ENCODE measurements around the gene MX1. TPM values are rescaled to one million over a fixed set of nuclear protein-coding genes. Genes with fewer than 3 reads are reported as not detected.

The MX1 gene
- total RNA-seq, 1 experiment from 2014 or later: 12.3 TPM

DNA sequence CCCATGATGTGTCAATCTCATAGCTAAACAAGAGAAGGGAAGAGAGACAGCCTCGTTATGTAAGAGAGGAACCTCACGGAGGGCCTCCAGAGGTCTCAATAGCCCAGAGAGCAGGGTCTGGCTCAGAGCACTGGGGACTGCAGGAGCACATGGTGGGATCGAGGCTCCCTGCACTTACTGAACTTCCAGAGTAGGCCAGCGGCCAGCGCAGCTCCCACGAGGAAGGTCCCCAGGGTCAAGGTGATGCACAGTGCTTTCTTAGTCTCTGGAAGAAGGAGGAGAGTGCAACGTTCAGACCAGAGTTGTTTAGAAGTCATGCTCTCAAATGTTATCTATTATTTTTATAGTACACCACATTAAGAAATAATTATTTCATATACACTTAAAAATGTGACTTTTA, 63.3 kb downstream of the MX1 start:
- DNase-seq (ENCODE audit: low read depth): no peak

DNA sequence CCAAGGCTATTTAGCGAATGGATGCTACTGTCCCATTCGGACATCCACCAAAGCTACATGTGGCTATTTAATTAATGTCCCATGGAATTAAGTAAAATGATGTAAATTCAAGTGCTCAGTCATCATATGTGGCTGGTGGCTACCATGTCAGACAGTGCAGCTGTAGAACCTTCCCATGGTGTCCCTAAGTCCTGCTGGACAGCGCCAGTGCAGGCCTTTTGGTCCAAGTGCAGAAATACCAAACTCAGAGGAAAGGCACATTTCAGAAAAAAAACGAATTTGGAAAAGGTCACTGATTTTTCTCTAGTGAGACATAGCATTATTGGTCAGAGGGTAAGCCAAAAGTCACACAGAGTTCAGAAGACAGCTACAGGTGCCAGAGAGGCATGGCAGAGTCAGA, 64.3 kb downstream of the MX1 start:
- DNase-seq (ENCODE audit: low read depth): no peak

DNA sequence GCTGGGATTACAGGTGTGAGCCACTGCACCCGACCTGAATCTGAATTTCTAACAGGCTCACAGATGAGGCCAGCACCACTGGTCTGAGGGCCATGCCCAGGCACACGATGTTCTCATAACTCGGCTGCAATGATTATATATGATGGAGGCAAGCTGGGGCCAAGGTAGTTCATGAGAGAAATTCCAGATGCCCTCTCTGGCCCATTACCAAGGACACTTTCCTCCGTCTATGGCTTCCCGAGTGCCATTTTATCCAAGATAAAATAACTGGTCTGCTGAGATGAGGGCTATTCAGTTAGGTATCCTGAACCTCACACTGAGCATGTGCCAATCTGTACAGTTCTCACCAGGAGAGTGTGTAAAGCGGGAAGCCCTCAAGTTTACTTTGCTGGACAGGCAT, 65.4 kb downstream of the MX1 start:
- DNase-seq (ENCODE audit: low read depth): no peak

DNA sequence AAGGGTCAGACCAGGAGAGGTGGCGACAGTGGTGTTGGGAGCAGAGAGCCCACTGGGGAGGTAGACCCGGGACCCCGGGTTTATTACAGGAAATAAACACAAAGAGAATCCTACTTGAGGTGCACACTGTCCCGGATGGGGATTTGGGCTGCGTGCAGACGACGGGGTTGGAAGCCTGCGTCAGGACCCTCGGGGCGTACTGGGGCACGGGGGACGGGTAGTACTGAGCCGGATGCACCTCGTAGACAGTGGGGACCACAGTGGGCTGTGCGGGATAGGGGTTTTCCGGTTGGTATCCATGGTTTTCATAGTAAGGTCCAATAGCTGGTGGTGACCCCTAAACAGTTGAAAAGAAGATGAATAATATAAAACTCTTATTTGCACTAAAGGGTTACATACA, 68.2 kb downstream of the MX1 start:
- DNase-seq (ENCODE audit: low read depth): no peak

DNA sequence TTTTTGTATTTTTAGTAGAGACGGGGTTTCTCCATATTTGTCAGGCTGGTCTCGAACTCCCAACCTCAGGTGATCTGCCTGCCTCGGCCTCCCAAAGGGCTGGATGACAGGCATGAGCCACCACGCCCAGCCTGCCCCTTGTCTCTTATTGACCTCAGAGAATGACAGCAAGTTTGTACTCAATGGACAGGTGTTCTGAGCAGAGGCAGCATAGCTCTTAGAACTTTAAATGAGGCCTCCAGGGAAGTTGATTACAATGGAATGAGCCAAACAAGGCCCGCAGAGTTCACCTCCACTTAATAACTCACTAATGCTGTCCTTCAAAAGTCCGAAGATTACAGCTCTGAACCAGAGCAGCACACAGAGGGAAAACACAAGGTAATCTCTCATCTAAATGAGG, 71.0 kb downstream of the MX1 start:
- DNase-seq (ENCODE audit: low read depth): no peak

DNA sequence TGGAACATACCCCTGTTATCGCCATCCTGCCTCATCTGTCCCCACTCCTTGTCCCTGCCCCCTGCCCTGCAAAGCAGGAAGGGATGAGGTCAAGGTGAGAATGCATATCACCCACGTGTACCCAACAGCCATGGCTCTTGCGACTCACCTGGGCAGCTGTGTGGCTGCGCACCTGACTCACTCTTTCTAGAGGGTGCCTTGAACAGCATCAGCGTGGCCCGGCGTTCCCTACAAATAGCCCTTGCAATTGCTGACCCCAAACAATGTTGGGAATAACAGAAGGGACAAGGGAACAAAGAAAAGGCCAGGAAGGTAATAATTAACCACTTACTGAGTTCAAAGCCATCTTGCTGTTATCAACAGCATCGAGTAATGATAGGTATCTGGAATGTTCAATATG, 71.7 kb downstream of the MX1 start:
- DNase-seq (ENCODE audit: low read depth): no peak

DNA sequence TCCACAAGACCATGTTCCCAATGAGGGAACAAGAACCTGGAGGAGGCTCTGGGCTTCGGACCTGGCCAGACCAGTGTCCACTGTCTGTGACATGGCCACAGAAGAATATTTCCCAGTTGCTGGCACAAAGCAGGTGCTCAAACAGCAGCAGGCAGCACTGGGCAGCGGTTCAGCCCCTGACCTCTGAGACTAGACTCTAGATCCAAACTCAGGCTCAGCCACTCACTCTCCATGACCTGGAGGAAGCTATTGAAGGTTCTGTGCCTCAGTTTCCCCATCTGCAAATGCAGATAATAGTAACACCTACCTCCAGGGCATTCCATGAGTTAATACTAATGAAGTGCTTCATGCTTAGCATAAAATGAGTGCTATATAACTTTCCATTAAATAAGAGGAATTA, 73.9 kb downstream of the MX1 start:
- DNase-seq (ENCODE audit: low read depth): no peak

DNA sequence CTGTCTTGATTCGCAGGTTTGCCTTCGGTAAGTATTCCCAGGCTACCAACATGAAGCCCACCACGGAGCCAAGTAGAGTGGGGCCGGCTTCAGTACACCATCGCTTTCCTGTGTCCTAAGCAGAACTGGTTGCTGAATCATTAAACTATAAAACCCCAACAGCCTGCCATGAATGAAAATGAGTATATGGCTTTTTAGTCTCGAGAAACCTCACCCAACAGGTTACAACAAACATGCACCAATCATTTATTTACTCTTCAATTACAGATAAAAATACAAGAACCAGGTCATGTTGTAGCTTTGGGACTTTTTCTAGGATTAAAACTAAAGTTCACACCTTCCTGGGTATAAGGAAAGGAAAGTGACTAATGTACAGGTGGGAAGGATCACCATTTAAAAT, 74.3 kb downstream of the MX1 start:
- no peak for DNase-seq (ENCODE audit: low read depth)

DNA sequence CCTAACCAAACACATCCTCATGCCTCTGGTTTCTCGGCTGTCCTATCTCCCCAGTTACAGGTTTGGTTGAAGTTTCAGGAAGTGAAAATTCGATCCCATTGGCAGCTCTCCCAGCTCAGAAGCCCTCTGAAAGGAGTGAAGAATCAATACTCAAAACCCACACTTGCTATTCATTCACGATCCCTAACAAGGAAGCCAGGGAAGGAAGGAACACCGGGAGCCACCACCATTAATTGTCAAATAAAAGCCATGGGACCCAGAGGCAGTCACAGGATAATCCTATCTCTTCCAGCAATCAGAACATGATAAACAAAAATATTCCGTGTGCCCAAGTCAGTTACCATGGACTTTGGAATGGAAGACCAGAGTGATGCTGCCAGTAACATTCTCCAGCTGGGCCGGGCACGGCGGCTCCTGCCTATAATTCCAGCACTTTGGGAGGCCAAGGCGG, 74.9 kb downstream of the MX1 start:
- no peak for DNase-seq (ENCODE audit: low read depth)

DNA sequence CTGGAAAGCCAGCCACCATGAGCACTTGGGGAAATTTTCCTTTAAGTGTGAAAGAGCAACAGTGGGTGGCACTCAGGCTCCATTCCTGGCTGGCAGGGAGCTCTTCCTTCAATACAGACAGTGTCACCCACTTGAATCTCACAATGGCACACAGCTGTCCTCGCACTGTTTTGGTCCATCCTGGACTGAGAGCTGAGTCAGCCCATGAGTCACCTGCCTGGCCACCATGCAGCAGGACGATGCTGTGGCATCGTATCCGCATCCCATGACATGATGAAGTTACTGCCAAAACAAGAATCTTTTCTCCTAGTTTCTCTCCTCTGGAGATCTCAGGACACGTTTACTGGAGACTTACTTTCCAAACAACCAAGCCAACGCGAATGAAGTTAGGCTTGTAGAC, 75.9 kb downstream of the MX1 start:
- peak; percentile 85 for DNase-seq (ENCODE audit: low read depth)

DNA sequence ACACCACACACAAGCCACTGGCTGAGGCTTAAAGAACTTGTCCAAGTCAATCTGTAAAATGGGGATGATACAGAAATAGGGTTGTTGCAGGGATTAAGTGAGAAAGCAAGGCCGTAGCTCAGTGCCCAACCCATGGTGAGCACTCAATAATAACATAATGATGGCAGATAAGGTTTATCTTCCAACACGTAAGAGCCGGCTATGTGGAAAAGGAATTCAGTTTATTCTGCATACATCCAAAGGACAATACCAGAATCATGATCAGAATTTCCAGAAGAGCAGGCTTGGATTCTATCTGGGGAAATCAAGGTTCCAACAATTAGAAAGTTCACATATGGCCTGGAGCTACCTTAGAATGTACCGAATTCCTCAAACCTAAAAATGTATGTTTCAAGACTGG, 77.3 kb downstream of the MX1 start:
- no peak for DNase-seq (ENCODE audit: low read depth)

DNA sequence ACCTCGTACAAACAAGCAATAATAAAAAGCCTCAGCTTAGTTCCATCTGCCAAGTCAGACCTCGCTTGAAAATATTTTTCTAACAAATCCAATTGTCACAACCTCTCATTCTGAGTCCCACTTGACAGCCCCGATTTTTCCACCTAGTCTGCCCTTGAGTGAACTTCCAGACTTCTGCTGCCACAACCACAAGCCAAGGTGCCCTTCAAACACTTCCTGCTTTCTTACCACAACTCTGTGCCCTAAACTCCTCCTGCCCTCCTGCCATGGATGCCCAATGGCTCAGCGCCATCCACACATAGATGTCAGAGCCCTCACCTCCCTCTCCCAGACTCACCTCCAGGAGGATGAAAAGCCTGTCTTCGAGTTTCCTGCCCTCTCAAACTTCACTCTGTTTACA, 78.0 kb downstream of the MX1 start:
- no peak for DNase-seq (ENCODE audit: low read depth)

DNA sequence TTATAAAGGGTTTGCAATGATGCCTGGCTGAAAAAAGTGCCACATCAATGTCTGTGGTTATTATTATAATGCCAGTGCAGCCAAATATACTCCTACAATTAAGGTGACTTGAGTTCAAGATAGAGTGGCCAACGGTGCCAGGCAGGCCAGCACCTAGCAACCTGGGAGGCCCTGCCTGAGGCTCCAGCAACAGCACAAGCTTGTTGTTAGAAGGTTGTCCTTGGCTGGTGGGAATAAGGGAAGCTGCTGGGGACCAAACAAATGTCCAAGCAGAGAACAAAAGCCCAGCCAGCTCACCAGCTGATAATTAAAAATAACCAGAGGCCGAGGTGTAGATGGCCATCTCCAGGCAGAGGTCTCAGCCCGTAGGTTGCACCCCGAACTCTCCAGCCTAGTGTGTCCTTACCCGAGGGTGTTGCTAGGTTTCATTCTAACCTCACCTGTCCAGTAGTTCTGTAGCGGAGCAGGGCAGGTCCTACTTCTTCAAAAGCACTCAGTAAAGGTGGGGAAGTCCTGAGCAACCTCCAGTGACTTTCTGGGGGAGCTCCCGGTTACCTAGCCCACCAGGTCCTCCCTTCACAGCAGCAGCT, 80.1 kb downstream of the MX1 start:
- DNase-seq (ENCODE audit: low read depth): no peak

DNA sequence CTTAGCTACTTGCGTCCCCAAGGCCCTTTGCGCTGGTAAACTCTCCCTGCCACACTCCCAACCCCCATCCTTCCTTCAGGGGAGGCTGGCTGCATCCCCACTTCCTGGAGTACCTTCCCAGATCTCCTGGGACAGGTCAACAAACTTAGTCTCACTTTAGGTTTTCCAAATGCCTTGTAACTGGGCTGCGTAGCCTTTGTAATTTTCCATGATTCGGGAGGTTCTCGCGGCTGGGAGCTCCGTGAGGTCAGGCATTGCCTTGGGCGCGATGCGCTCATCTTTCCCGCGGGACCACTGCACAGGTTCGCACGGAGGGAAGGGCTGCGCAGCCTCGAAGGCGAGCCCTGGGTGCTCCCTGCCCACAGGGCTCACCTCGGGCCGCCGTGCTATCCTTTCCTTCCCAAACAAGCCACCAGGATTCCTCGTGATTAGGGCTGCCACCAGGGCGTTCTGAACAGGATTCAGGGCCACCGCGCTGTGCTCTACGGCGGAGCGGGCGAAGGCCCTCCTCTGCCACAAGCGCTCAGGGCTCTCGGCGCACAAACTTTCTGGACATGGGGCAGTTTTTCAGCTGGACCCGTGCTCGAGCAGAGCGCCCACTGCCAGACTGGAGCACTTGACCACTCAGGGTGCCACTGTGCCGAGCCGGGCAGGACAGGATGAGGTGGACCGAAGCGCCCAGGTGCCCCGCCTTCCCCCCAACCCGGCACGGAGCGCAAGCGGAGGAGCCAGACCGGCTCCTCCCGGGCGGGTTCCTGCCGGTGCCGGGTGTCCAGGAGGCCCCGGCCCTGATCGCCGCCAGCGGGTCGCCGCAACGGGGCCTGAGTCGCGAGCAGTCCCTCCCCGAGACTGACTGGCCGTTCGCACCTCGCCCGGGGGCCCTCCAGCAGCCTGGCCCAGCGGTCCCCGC, 80.8 kb downstream of the MX1 start:
- no peak for DNase-seq (ENCODE audit: low read depth)

DNA sequence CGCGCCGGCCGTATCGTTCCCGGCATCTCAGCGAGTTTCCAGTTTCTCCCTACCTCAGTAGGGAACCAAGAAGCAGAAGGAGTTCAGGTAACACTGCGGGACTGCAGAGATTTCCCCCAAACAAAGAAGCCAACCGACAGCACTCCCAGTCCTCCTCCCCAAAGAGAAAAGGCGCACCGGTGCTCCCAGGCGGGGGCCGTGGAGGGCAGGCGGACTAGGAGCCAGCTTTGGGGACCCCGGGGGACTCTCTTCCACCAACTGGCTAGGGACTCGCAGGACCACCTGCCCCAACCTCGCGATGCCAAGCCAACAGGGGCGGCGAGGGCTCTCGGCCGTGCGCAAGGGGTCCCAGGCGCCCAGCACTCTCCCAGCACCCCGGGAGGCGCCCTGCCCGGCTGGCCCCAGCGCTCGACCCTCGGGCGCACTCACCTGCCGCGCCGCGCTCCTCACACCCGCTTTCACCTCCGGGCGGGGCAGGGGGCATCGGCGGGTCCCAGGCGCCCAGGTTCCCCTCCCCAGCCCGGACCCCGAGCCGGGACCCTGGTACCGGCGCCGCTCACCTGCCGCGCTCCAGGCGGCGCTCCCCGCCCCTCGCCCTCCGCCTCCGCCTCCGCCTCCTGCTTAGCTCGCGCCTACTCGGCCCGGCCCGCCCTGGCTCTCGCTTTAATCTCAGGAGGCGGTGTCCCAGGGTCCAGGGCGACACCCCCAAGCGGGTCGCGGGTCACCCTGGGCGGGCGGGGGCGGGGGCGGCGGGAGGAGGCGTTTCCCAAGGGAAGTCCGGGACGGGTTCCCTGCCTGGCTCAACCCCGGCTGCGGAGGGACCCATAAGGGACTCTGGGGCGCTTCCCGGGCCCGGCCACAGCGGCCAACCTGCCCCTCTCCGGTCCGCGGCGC, 81.7 kb downstream of the MX1 start, which contains the start of gene TMPRSS2:
TSS of gene TMPRSS2 (minus strand) at position 638 of the 894 bp plus-strand sequence. CDS start 10,025 bp downstream, outside the sequence.
- DNase-seq (ENCODE audit: low read depth): no peak

DNA sequence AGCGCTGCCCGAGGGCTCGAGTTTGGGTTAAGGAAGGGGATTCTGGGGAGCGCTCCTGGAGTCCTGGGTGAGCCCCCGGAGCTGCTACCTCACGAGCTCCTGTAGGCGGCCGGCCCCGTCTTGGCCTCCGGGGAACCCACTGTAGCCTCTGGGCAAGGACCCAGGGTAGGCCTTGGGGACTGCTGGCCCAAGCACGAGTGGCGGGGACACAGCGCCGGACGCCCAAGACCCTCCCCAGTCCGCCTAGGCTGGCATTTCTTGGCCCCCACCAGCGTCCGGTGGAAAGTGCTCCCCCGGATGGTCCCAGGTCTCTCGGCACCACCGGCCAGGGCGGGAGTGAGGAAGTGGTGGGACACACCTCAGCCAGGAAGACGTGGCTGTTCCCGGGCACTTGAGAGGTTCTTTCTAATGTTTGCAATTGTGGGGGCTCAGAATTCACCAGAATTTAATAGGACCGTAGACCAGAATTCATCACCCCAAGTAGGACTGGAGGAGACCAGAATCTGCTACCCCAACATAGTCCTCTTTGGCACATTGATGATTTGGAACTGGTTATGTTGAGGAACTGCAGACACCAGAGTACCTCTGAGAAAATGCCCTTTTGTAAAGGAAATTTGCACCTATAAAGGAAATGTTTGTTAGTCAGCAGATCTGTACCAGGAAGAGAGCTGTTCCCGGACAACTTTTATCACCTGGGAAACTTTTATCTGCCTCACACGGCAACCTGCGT, 82.5 kb downstream of the MX1 start:
- no peak for DNase-seq (ENCODE audit: low read depth)

Other genes with a start within 250 kb of the MX1 start
- 0.10 TPM in 1 of 2 replicates, not detected in the other for gene FAM3B, start 109.4 kb upstream of the MX1 start, total RNA-seq (2014; rRNA removed; shearing (Covaris generic))
- 105 and 115 TPM in 2 replicates for gene MX2, start 64.2 kb upstream of the MX1 start, total RNA-seq (2014; rRNA removed; shearing (Covaris generic))
- 0.39 TPM in 1 of 2 replicates, not detected in the other for gene TMPRSS2, start 81.9 kb downstream of the MX1 start, total RNA-seq (2014; rRNA removed; shearing (Covaris generic))